IPS-NIHi7 (cell line): ENCODE measurements around the gene HBG2.
"Not testable (repeated sequence)": the region's sequence is repeated elsewhere in the genome, so short reads cannot be mapped to it uniquely, and the experiment has no call there.

Experiments used
- DNase-seq: peaks from one replicate; pipeline ENCODE4 v3.0.0; 2012; ENCODE audit warnings: mixed read lengths; ENCODE audit errors: extremely low spot score

Gene HBG2

DNA sequence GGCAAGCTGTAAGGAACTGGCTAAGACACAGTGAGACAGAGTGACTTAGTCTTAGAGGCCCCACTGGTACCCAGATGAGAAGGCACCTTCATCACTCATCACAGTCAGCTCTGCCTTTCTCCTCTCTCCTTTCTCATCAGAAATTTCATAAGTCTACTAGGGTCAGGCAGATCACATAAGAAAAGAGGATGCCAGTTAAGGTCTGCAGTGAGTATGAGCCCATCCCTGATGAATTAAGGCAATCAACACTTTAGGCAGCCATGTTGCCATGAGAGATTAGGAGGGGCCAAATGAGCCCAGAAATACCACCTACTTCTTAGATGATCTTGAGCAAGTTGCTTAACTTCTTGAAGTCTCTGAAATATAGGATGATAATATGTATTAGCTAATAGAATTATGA is 27.0 kb upstream of the HBG2 start:
- no peak for DNase-seq

DNA sequence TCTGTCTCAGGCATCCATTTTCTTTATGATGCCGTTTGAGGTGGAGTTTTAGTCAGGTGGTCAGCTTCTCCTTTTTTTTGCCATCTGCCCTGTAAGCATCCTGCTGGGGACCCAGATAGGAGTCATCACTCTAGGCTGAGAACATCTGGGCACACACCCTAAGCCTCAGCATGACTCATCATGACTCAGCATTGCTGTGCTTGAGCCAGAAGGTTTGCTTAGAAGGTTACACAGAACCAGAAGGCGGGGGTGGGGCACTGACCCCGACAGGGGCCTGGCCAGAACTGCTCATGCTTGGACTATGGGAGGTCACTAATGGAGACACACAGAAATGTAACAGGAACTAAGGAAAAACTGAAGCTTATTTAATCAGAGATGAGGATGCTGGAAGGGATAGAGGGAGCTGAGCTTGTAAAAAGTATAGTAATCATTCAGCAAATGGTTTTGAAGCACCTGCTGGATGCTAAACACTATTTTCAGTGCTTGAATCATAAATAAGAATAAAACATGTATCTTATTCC is 26.1 kb upstream of the HBG2 start:
- DNase-seq, result peak; percentile 70

- no peak for DNase-seq
Observed at GRCh38 chr11:5279471-5280090, 25.0 kb upstream of the HBG2 start.

DNA sequence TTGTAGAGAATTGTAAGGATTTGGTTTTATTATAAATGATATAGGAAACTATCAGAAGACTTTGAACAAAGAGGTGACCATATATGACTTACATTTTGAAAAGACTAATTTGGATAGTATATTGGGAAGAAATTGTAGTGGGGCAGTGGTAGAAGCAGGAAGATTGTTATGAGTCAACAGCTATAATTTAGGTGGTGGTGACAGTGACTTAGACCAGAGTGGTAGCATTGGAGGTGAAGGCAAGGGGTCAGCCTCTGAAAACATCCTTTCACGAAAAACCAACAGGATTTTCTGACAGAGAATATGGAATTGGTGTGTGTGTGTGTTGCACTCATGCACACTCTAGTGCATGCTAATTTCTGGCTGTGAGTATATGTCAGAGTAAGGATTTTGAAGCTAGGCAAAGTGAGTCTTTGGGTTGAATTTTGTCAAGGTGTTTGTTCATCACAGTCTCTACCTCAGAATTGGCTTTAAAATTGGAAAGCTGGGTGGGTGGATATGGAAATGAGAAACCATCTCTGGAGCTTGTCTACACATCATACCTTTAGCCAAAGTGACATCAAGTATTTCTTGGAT is 23.3 kb upstream of the HBG2 start:
- no peak for DNase-seq

DNA sequence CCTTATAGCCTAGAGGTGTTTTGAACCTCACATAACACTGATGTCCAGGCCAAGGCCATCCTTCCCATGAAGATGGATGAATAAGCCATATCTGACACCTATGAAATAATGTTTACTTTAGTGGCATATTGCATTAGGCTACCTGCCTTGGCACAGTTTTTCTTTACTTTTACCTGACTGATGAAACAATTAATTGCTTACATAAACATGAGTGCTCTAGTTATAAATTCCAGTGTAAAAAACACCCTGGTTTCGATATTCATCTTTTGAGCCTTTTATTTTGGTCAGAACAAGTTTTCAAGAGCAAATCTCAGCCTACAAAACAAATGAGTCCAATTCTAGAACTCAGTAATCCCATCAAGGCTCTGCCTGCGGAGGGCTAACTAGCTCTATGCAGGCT is 22.1 kb upstream of the HBG2 start:
- DNase-seq, result no peak

DNA sequence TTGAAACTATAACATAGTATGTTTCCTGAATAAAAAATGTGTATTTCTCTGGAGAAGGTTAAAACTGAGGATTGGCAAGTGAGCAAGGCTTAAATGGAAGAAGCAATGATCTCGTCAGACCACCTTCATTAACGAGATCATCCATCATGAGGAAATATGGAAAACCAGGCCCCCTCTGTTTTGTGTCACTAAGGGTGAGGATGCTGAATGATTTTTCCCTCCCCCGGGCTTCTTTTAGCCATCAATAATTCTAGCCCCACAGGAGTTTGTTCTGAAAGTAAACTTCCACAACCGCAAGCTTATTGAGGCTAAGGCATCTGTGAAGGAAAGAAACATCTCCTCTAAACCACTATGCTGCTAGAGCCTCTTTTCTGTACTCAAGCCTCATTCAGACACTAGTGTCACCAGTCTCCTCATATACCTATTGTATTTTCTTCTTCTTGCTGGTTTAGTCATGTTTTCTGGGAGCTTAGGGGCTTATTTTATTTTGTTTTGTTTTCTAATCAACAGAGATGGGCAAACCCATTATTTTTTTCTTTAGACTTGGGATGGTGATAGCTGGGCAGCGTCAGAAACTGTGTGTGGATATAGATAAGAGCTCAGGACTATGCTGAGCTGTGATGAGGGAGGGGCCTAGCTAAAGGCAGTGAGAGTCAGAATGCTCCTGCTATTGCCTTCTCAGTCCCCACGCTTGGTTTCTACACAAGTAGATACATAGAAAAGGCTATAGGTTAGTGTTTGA is 21.0 kb upstream of the HBG2 start:
- no peak for DNase-seq

DNA sequence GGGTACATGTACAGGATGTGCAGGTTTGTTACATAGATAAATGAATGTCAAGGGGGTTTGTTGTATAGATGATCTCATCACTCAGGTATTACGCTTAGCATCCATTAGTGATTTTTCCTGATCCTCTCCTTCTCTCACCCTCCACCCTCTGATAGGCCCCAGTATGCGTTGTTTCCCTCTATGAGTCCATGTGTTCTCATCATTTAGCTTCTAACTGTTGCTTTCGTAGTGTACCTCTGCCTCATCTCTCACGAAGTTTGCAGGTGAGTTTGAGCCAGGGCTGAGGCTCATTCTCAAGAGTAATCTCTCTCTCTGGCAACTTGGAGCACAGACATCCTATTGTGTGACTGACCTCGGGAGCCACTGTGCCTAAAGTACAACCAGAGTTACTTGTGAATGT is 19.8 kb upstream of the HBG2 start:
- DNase-seq, result no peak

GRCh38 chr11:5272395-5273017 is 17.9 kb upstream of the HBG2 start:
- DNase-seq, result no peak

DNA sequence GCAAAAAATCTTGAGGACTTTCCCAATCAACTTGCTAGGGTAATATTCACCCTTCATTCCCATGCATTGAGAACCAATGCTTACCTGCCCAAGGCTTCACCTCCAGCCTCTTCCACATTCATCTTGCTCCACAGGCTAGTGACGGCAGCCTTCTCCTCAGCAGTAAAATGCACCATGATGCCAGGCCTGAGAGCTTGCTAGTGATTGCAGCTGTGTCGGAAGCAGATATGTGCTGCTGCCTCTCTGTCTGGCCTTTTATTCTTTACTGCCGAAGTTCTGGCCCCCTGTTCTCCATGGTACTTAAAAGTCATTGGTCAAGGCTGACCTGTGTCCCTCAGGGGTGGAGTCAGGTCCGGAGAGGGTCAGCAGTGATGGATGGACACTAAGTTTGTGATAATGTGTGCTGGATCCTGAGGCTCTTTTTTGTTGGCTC is 15.2 kb upstream of the HBG2 start, which contains the start of gene HBE1:
HBE1 (minus strand) TSS at position 231 of the 433 bp plus-strand sequence; CDS start at position 176, 55 bp downstream.
- no peak for DNase-seq

GRCh38 chr11:5267033-5267563 is 12.5 kb upstream of the HBG2 start:
- DNase-seq, result no peak

- no peak for DNase-seq
Observed at GRCh38 chr11:5266609-5267008, 12.0 kb upstream of the HBG2 start.

DNA sequence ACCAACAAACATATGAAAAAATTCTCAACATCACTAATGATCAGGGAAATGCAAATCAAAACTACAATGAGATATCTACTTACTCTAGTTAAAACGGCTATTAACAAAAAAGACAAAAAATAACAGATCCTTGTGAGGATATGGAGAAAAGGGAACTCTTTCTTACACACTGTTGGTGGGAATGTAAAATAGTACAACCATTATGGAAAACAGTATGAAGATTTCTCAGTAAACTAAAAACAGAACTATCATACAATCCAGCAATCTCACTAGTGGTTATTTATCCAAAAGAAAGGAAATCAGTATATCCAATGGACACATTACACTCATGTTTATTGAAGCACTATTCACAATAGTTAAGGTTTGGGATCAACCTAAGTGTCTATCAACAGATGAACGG is 11.3 kb upstream of the HBG2 start:
- DNase-seq, result no peak

GRCh38 chr11:5258543-5259262 is 4.1 kb upstream of the HBG2 start:
- peak; percentile 22 for DNase-seq

- peak; percentile 41 for DNase-seq
Observed at GRCh38 chr11:5257296-5257695, 2.7 kb upstream of the HBG2 start.

GRCh38 chr11:5254023-5254422 is 558 bp downstream of the HBG2 start:
- DNase-seq, result not testable (repeated sequence)

GRCh38 chr11:5253440-5253839 is 1.1 kb downstream of the HBG2 start:
- DNase-seq, result not testable (repeated sequence)

GRCh38 chr11:5252919-5253265 is 1.7 kb downstream of the HBG2 start:
- no peak for DNase-seq

- DNase-seq, result no peak
Observed at GRCh38 chr11:5252192-5252918, 2.2 kb downstream of the HBG2 start.

GRCh38 chr11:5251746-5252145 is 2.8 kb downstream of the HBG2 start:
- DNase-seq, result no peak

GRCh38 chr11:5250543-5251204 is 3.9 kb downstream of the HBG2 start:
- no peak for DNase-seq
